Mammary epithelial cell (primary cell): ENCODE results near the gene SMIM44.

ENCODE experiments used
- EZH2 ChIP-seq: IDR thresholded peaks from 2 replicates; pipeline ENCODE4 v1.6.1; 2012; ENCODE audit warnings: low read length, inconsistent platforms, borderline replicate concordance
- TF ChIP-seq, protein P1 (sequence below), 2 donors: IDR thresholded peaks in 1 of 2; conservative IDR thresholded peaks in 1 of 2; 2 replicates each; pipeline ENCODE4 v1.5.1; 2011 to 2012; ENCODE audit warnings: inconsistent platforms in 2 of 2, low read length in 2 of 2, mild to moderate bottlenecking in 2 of 2, control low read depth in 1 of 2, low read depth in 1 of 2; ENCODE audit not compliant: insufficient read depth in 1 of 2; ENCODE audit errors: extremely low read depth in 1 of 2

- TF ChIP-seq, protein P1, sequence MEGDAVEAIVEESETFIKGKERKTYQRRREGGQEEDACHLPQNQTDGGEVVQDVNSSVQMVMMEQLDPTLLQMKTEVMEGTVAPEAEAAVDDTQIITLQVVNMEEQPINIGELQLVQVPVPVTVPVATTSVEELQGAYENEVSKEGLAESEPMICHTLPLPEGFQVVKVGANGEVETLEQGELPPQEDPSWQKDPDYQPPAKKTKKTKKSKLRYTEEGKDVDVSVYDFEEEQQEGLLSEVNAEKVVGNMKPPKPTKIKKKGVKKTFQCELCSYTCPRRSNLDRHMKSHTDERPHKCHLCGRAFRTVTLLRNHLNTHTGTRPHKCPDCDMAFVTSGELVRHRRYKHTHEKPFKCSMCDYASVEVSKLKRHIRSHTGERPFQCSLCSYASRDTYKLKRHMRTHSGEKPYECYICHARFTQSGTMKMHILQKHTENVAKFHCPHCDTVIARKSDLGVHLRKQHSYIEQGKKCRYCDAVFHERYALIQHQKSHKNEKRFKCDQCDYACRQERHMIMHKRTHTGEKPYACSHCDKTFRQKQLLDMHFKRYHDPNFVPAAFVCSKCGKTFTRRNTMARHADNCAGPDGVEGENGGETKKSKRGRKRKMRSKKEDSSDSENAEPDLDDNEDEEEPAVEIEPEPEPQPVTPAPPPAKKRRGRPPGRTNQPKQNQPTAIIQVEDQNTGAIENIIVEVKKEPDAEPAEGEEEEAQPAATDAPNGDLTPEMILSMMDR (conservative IDR thresholded peaks at IDR 0.05 in 1 of 2, IDR thresholded peaks at IDR 0.05 in 1 of 2; ENCODE audit: extremely low read depth in 1 of 2, insufficient read depth in 1 of 2, low read depth in 1 of 2, low read length in 2 of 2): no peak
- no peak for TF ChIP-seq EZH2
Measured at GRCh38 chr19:3526507-3527237, 43.4 kb upstream of the SMIM44 start.
